ENCODE measurements around the gene BPIFA3.
A peak's percentile ranks its signal among the peaks of the same experiment; 100 is the strongest.

Gene BPIFA3

DNA sequence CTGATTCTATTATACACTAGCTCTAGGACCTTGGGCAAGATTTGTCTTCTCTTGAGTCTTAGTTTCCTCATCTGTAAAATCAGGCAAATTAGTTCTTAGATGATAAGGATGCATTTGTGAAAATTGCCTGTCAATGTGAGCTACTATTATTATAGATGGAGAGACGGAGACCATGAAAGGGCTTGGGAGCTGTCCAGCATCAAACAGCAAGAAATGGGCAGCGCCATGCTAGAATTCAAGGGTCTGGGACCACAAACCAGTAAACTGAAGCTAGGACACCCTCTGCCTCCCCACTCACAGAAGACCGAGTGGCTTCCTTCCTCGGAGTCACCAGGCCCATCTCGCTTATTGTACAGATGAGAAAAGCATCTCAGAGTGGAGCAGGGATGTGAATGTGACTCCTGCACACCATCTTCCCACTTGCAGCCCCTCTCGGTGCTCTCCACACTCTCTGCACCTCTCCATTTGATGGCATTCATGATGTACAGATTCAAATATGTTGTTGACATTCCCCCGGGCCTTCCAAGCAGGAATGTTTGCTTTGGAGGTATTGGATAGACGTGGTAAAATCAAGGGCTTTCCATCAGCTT lies 24.1 kb upstream of the BPIFA3 start:
- no peak overlapping the region for H3K27ac Mint-ChIP-seq
- peaks cover 32% of the 10 kb centered on the region for H3K27me3 Mint-ChIP-seq
- no peaks in the 10 kb centered on the region for H3K36me3 Mint-ChIP-seq
- ATAC-seq: no peak
- no peaks in the 10 kb centered on the region for H3K4me1 Mint-ChIP-seq
- no peak overlapping the region for H3K4me3 Mint-ChIP-seq
- H3K9me3 Mint-ChIP-seq: no peaks in the 10 kb centered on the region

DNA sequence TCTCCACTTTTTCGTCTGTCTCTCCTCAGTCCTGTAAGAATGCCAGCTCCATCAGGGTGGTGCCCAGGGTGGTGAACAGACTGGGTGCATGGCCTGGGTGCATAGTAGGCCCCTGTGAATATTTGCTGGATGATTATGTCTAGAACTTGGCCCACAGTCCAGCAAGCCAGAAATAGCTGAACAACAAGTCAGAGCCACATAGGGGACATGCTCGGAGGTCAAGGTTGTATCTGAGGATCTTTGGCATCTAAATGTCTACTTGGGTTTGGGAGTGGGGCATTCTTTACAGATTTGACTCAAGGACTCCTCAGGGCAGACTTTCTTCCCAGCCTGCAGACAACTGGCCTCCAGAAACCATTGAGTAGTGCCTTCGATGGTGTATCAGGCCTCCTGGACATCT lies 18.1 kb upstream of the BPIFA3 start:
- Mint-ChIP-seq H3K27me3 (peaks cover 55% of the 10 kb centered on the region), H3K36me3 (no peaks in the 10 kb centered on the region), H3K9me3 (no peaks in the 10 kb centered on the region), H3K4me3 (no peak overlapping the region), H3K4me1 (no peaks in the 10 kb centered on the region), H3K27ac (no peak overlapping the region)
- ATAC-seq: no peak

- Mint-ChIP-seq H3K4me3 (no peak overlapping the region), H3K36me3 (no peaks in the 10 kb centered on the region), H3K27me3 (peaks cover 55% of the 10 kb centered on the region), H3K27ac (no peak overlapping the region), H3K9me3 (no peaks in the 10 kb centered on the region), H3K4me1 (no peaks in the 10 kb centered on the region)
- no peak for ATAC-seq
Measured at GRCh38 chr20:33202451-33202850, 14.7 kb upstream of the BPIFA3 start.

DNA sequence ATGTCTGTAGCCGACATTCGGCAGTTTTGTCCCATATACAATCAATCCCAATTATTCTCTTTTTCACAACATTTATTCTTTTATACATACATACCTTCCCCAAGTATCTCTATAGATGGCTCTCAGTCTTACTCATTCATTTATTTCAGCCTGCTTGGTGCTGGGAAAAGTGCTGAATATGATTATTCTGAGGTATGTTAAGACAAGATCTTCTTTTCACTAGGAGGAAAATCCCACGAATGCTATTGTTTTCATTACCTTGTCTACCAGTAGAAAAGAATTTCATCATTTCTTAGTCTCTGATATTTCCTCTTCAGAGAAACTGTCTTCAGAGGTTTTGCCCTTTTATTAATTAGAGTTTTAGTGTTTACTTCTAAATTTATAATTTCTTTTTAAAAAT lies 13.7 kb upstream of the BPIFA3 start:
- H3K4me1 Mint-ChIP-seq: no peaks in the 10 kb centered on the region
- no peak for ATAC-seq
- H3K27ac Mint-ChIP-seq: no peak overlapping the region
- no peaks in the 10 kb centered on the region for H3K9me3 Mint-ChIP-seq
- peaks cover 59% of the 10 kb centered on the region for H3K27me3 Mint-ChIP-seq
- H3K4me3 Mint-ChIP-seq: no peak overlapping the region
- no peaks in the 10 kb centered on the region for H3K36me3 Mint-ChIP-seq

DNA sequence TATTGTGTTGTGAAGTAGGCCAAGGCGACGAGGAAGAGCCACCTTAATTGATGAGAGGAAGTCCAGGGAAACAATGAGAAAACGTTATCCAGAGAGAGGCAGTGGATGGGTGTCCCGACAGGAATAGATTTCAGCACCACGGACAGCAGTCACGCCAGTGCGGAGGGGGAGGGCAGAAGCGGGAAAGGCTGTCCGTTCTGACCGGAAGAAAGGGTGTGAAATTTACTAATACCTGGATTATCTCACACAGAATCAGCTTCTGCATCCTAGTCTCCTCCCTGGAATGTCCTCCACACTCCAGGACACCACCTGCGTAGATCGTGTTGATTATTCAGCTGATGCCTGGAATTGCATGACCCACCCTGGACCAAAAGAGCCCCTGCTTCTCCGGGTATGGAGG lies 7.4 kb upstream of the BPIFA3 start:
- Mint-ChIP-seq H3K27me3 (peaks cover 76% of the 10 kb centered on the region), H3K27ac (no peak overlapping the region), H3K9me3 (no peaks in the 10 kb centered on the region), H3K4me1 (peaks cover 5% of the 10 kb centered on the region), H3K4me3 (no peak overlapping the region), H3K36me3 (no peaks in the 10 kb centered on the region)
- ATAC-seq: no peak

- ATAC-seq: no peak
- no peak overlapping the region for H3K27ac Mint-ChIP-seq
- no peak overlapping the region for H3K4me3 Mint-ChIP-seq
- peaks cover 77% of the 10 kb centered on the region for H3K27me3 Mint-ChIP-seq
- H3K4me1 Mint-ChIP-seq: peaks cover 5% of the 10 kb centered on the region
- no peaks in the 10 kb centered on the region for H3K9me3 Mint-ChIP-seq
- H3K36me3 Mint-ChIP-seq: no peaks in the 10 kb centered on the region
Measured at GRCh38 chr20:33210371-33210770, 6.8 kb upstream of the BPIFA3 start.

GRCh38 chr20:33211817-33212424 lies 5.2 kb upstream of the BPIFA3 start:
- Mint-ChIP-seq H3K4me1 (peaks cover 5% of the 10 kb centered on the region), H3K27me3 (peaks cover 93% of the 10 kb centered on the region), H3K4me3 (no peak overlapping the region), H3K9me3 (no peaks in the 10 kb centered on the region), H3K36me3 (no peaks in the 10 kb centered on the region), H3K27ac (no peak overlapping the region)
- peak; percentile 52 for ATAC-seq

GRCh38 chr20:33224399-33224798 lies 7.2 kb downstream of the BPIFA3 start:
- Mint-ChIP-seq H3K36me3 (no peaks in the 10 kb centered on the region), H3K27me3 (peaks cover 25% of the 10 kb centered on the region), H3K4me1 (no peaks in the 10 kb centered on the region), H3K4me3 (no peak overlapping the region), H3K27ac (no peak overlapping the region), H3K9me3 (no peaks in the 10 kb centered on the region)
- no peak for ATAC-seq

DNA sequence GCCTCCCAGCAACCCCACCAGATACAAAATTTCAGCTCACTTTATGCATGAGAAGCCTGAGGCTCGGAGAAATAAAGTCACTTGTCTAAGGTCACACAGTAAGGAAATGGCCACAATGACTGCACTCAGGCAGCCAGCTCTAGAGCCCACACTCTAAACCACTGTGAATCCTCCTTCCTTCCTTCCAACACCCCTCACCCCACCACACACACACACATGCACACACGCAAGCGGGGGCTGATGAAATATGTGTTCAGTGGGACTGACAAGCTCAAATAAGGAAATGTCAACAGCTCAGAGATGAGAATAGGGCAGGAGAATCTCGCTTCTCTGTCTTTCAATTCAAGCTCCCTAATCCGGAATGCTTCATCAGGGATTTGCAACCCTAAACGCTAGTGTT lies 12.7 kb downstream of the BPIFA3 start:
- Mint-ChIP-seq H3K9me3 (peaks cover 3% of the 10 kb centered on the region), H3K4me1 (peaks cover 6% of the 10 kb centered on the region), H3K4me3 (no peak overlapping the region), H3K36me3 (no peaks in the 10 kb centered on the region), H3K27me3 (peaks cover 77% of the 10 kb centered on the region), H3K27ac (no peak overlapping the region)
- ATAC-seq: no peak

DNA sequence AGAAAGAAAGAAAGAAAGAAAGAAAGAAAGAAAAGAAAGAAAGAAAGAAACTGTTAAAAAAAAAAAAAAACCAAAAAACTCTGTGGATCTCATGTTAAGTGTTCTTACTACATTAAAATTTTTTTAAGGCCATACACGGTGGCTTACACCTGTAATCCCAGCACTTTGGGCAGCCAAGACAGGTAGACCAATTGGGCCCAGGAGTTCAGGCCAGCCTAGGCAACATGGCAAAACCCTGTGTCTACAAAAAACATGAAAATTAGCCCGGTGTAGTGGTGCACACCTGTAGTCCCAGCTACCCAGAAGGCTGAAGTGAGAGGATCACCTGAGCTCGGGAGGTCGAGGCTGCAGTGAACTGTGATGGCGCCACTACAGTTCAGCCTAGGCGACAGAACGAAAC lies 14.1 kb downstream of the BPIFA3 start:
- peaks cover 6% of the 10 kb centered on the region for H3K4me1 Mint-ChIP-seq
- peaks cover 66% of the 10 kb centered on the region for H3K27me3 Mint-ChIP-seq
- no peak for ATAC-seq
- no peaks in the 10 kb centered on the region for H3K36me3 Mint-ChIP-seq
- no peak overlapping the region for H3K4me3 Mint-ChIP-seq
- H3K27ac Mint-ChIP-seq: no peak overlapping the region
- peaks cover 3% of the 10 kb centered on the region for H3K9me3 Mint-ChIP-seq

DNA sequence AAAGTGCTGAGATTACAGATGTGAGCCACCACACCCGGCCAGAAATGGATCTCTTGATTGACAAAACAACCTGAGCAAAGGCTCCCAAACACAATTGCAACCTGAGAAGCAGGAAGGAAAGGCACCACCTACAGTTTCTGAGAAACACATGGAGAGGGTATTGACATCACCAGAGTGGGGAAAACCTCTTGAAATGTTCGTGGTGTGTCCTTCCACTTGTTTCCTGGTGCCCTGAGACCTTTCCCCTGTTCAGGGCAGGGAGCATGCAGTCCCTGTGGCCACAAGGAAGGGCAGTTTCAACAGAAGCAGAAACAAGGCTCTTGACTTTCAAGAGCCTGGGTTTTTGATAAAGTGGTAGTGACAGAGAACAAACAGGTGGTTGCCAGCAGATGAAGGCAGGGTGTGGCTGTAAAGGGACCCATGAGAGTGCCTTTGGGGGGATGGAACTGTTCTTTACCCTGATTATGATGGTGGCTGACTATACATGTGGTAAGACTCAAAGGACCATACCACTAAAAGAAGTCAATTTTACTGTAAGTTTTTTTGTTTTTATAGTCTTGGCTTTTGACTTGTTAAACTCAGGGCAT lies 15.4 kb downstream of the BPIFA3 start:
- Mint-ChIP-seq H3K36me3 (no peaks in the 10 kb centered on the region), H3K4me3 (no peak overlapping the region), H3K27ac (no peak overlapping the region), H3K27me3 (peaks cover 64% of the 10 kb centered on the region), H3K9me3 (peaks cover 3% of the 10 kb centered on the region), H3K4me1 (peaks cover 6% of the 10 kb centered on the region)
- ATAC-seq: no peak

DNA sequence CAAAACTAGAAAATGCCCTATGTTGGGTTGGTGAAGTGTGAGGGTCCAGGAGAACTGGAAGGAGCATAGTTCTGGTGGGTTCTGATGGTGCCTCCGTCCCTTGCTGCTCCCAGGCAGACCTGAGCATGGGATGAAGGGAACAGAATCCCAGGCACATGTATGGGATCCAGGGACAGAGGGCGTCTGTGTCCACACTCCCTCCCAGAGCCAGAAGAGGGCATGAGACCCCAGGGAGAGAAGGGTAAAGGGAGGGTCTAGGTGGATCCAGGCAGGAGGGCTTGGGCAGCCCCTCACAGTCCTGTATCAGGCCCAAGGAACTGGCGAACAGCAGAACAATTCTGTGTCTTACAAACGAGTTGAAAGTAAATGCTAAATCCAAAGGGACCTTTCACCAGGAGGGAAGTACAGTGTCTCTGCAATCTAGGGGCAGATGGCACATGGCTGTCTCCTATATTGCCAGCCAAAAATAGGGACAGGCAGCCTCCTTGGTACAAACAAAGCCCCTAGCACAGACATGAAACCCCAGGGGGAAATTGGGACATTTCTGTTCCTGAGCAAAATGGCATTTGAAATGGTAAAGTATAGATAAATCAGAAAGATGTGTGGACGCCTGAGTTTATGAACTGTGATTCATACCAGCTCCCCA lies 16.1 kb downstream of the BPIFA3 start:
- Mint-ChIP-seq H3K4me3 (no peak overlapping the region), H3K4me1 (peaks cover 6% of the 10 kb centered on the region), H3K9me3 (peaks cover 3% of the 10 kb centered on the region), H3K27me3 (peaks cover 63% of the 10 kb centered on the region), H3K27ac (no peak overlapping the region), H3K36me3 (no peaks in the 10 kb centered on the region)
- ATAC-seq: no peak

DNA sequence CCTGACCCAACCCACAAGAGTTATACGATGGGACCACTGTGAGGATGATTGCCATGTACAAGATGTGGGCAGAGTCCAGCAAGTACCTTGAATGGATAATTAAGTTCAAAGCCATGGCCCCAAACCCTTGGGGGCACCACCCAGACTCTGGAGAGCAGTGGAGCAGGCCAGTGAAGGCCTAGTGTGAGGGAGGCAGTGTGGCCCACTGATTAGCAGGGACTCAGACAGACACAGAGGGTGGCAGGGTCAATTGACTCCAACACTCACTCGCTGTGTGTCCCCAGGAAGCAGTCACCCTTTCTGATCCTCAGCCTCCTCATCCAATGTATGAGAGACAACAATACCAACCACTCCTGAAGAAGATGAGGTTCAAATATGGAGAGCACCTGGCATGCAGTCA lies 16.9 kb downstream of the BPIFA3 start:
- Mint-ChIP-seq H3K27ac (no peak overlapping the region), H3K4me3 (no peak overlapping the region), H3K4me1 (peaks cover 6% of the 10 kb centered on the region), H3K9me3 (peaks cover 3% of the 10 kb centered on the region), H3K36me3 (no peaks in the 10 kb centered on the region), H3K27me3 (peaks cover 66% of the 10 kb centered on the region)
- ATAC-seq: no peak

DNA sequence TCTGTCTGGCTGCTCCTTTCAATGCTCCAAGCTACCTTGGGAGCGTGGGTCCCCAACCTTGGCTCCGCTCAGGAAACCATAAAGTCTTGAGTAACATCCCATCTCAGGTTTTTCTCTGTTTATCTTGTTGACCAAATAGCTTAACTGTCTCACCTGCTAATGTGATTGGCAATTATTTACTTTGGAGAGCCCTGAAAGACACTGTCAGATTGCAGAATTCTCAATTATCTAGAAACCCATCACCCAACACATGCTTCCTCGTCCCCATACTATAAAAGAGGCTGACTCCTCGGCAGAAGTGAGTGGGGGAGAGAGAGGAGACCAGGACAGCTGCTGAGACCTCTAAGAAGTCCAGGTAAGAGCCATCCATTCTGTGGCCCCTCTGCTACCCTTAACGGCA lies 18.5 kb downstream of the BPIFA3 start, which contains the start of gene BPIFA1:
Gene BPIFA1, plus strand, starts transcription at position 301 of the 400 bp plus-strand sequence. CDS start 1,716 bp downstream, outside the sequence.
- H3K9me3 Mint-ChIP-seq: peaks cover 3% of the 10 kb centered on the region
- no peak within 1 kb of the TSS for H3K4me3 Mint-ChIP-seq
- H3K27ac Mint-ChIP-seq: no peak within 1 kb of the TSS
- no peaks in the 10 kb centered on the region for H3K36me3 Mint-ChIP-seq
- peaks cover 70% of the 10 kb centered on the region for H3K27me3 Mint-ChIP-seq
- no peak for ATAC-seq
- peaks cover 6% of the 10 kb centered on the region for H3K4me1 Mint-ChIP-seq

DNA sequence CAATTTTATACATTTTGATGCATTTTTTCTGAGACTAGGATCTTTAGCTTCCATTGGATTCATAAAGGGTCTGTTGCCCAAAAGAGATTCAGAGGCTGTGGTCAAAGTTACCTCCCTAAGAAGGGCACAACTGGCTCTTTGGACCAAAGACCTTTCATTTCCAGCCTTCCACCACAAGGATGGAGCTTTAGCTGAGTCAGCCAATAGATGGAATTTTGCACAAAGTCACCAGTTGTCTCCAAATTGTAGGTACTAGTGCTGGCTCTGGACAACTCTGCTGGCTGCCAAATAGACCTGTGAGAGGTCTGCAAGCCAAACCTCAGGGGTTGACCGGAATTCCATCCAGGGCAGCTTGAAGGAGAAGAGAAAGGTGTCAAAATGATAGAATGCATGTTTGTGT lies 19.2 kb downstream of the BPIFA3 start:
- no peak for ATAC-seq
- Mint-ChIP-seq H3K27me3 (peaks cover 64% of the 10 kb centered on the region), H3K27ac (no peak overlapping the region), H3K4me3 (no peak overlapping the region), H3K4me1 (no peaks in the 10 kb centered on the region), H3K36me3 (no peaks in the 10 kb centered on the region), H3K9me3 (no peaks in the 10 kb centered on the region)

DNA sequence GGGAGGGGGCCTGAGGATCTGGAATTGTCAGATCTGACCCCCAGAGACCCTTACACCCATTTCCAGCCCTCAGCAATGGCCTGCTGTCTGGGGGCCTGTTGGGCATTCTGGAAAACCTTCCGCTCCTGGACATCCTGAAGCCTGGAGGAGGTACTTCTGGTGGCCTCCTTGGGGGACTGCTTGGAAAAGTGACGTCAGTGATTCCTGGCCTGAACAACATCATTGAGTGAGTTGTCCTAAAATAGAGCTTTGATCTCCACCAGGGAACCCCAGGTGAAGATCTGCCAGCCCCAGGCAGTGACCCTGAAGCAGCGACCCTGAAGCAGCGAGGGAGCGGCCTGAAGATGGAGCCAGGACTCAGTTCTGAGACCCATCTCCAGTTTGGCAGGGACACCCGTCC lies 20.8 kb downstream of the BPIFA3 start:
- Mint-ChIP-seq H3K9me3 (no peaks in the 10 kb centered on the region), H3K4me1 (no peaks in the 10 kb centered on the region), H3K27me3 (peaks cover 48% of the 10 kb centered on the region), H3K4me3 (no peak overlapping the region), H3K27ac (no peak overlapping the region), H3K36me3 (no peaks in the 10 kb centered on the region)
- no peak for ATAC-seq

Measured in stimulated activated memory B cell treated with anti-CD40 and anti-IgM and Interleukin-4, amounts not matched to agents 10 μg/mL and 1 μg/mL and 100 μg/mL, for 72 hours (primary cell).